HepG2 (cell line): Measurements from ENCODE around the gene STAT6. TPM values are rescaled to one million over a fixed set of nuclear protein-coding genes. Genes with fewer than 3 reads are reported as not detected.

Experiments
- ATAC-seq: fragments of 200-7000 bp; cut with Tn5 transposase; 3 replicates; pipeline ENCODE4 v1.9.1; 2020; ENCODE audit warnings: mild to moderate bottlenecking, moderate library complexity
- BruUV-seq: library from RNA; stranded (reverse); fragments of 400-500 nt; replicated peaks from 2 replicates; lab custom pipeline; 2021; lab: Mats Ljungman, UMichigan
- CTCF ChIA-PET: fragments of 300-600 bp; formaldehyde crosslinking; extraction: SDS; loops from one replicate; lab custom pipeline; 2021; ENCODE audit warnings: low total read pairs, inconsistent platforms, low intra/inter-chr PET ratio; lab: Yijun Ruan, JAX
- POLR2A ChIA-PET: fragments of 350-600 bp; sonication (Branson Sonifier 250); formaldehyde crosslinking; loops from one replicate; lab custom pipeline; 2020; ENCODE audit warnings: antibody characterized with exemption, inconsistent platforms; lab: Yijun Ruan, JAX
- DNase-seq: peaks from one replicate; pipeline ENCODE4 v3.0.0-alpha.2; 2015; ENCODE audit warnings: low spot score
- FAIRE-seq: peaks from 3 replicates; lab custom pipeline; 2011; peaks lifted over from hg19 to GRCh38; lab: Jason Lieb, UNC
- H2AFZ ChIP-seq: one replicate; pipeline ENCODE4 v1.6.1; 2011; ENCODE audit warnings: low read length, inconsistent platforms
- H3K27ac ChIP-seq: fragments of 300-600 bp; 3 replicates; pipeline ENCODE4 v1.8.0; 2011; ENCODE audit warnings: mixed run types, mild to moderate bottlenecking, mixed read lengths, low read length, inconsistent platforms; ENCODE audit not compliant: insufficient read depth; ENCODE audit errors: extremely low read length
- H3K27me3 ChIP-seq, 2 experiments: fragments of 200-600 bp in 1 of 2; 2 replicates in 1 of 2; 3 replicates in 1 of 2; pipeline versions ENCODE4 v1.6.0 to v1.8.0; 2011; ENCODE audit warnings: low read length in 2 of 2, mild to moderate bottlenecking in 2 of 2, moderate library complexity in 2 of 2, inconsistent platforms in 1 of 2; ENCODE audit not compliant: insufficient read depth in 2 of 2, control insufficient read depth in 1 of 2
- H3K36me3 ChIP-seq, 2 experiments: fragments of 200-600 bp in 1 of 2; replicated peaks in 1 of 2; 2 replicates in 1 of 2; 3 replicates in 1 of 2; pipeline versions ENCODE4 v1.5.1 to v1.8.0; 2011; ENCODE audit warnings: low read length in 2 of 2, inconsistent platforms in 1 of 2; ENCODE audit not compliant: insufficient read depth in 2 of 2, control insufficient read depth in 1 of 2
- H3K4me1 ChIP-seq: 2 replicates; pipeline ENCODE4 v1.5.1; 2012; ENCODE audit warnings: low read length, inconsistent platforms; ENCODE audit not compliant: insufficient read depth
- H3K4me2 ChIP-seq: 2 replicates; pipeline ENCODE4 v1.6.0; 2011; ENCODE audit warnings: low read depth, low read length, inconsistent platforms
- H3K4me3 ChIP-seq, 3 experiments: fragments of 200-600 bp in 1 of 3; sonication (generic), shearing (Covaris generic) in 1 of 3; replicated peaks in 1 of 3; 2 replicates each; pipeline ENCODE4 v1.5.1; 2011 to 2016; ENCODE audit warnings: low read length in 3 of 3, inconsistent platforms in 2 of 3, low read depth in 2 of 3, mild to moderate bottlenecking in 2 of 3, control low read depth in 1 of 3, mixed read lengths in 1 of 3; ENCODE audit not compliant: insufficient read depth in 1 of 3
- H3K79me2 ChIP-seq: one replicate; pipeline ENCODE4 v1.6.1; 2011; ENCODE audit warnings: low read length, inconsistent platforms; ENCODE audit not compliant: insufficient read depth
- H3K9ac ChIP-seq: 2 replicates; pipeline ENCODE4 v1.6.0; 2011; ENCODE audit warnings: mild to moderate bottlenecking, low read depth, low read length, inconsistent platforms; ENCODE audit not compliant: insufficient read depth
- H3K9me3 ChIP-seq: 2 replicates; pipeline ENCODE4 v1.5.1; 2012; ENCODE audit warnings: mild to moderate bottlenecking, low read length
- H4K20me1 ChIP-seq: 2 replicates; pipeline ENCODE4 v1.6.0; 2011; ENCODE audit warnings: inconsistent platforms, mild to moderate bottlenecking, low read length, moderate library complexity; ENCODE audit not compliant: insufficient read depth
- ATF2 ChIP-seq: sonication (generic); formaldehyde crosslinking; IDR thresholded peaks from 2 replicates; pipeline ENCODE4 v1.4.0; 2020; ENCODE audit warnings: missing genetic modification reagents
- CREB1 ChIP-seq, 2 experiments: fragments of 450-650 bp in 1 of 2; IDR thresholded peaks; 2 replicates each; pipeline ENCODE4 v1.6.1; 2016 to 2017; ENCODE audit warnings: control low read depth in 1 of 2, mild to moderate bottlenecking in 1 of 2, missing compliant biosample characterization in 1 of 2, missing genetic modification characterization in 1 of 2
- MED1 ChIP-seq: sonication (generic); formaldehyde crosslinking; IDR thresholded peaks from 2 replicates; pipeline ENCODE4 v1.4.0; 2020; ENCODE audit warnings: missing genetic modification reagents
- POGZ ChIP-seq: sonication (generic); formaldehyde crosslinking; IDR thresholded peaks from 2 replicates; pipeline ENCODE4 v1.4.0; 2020; ENCODE audit warnings: mild to moderate bottlenecking, missing genetic modification reagents
- PRPF4 ChIP-seq: fragments of 200-400 bp; formaldehyde crosslinking; IDR thresholded peaks from 2 replicates; pipeline ENCODE4 v1.6.1; 2016; ENCODE audit warnings: low read length, low read depth; ENCODE audit not compliant: poor library complexity, severe bottlenecking
- TP53 ChIP-seq: sonication (generic); formaldehyde crosslinking; conservative IDR thresholded peaks from 2 replicates; pipeline ENCODE4 v1.4.0; 2020; ENCODE audit warnings: missing genetic modification reagents
- ZFP36 ChIP-seq: fragments of 150-350 bp; IDR thresholded peaks from 2 replicates; pipeline ENCODE4 v1.6.1; 2018; ENCODE audit warnings: borderline replicate concordance, low read length, low read depth; ENCODE audit not compliant: partially characterized antibody
- ZFX ChIP-seq: sonication (generic); formaldehyde crosslinking; IDR thresholded peaks from 2 replicates; pipeline ENCODE4 v1.4.0; 2020; ENCODE audit warnings: mild to moderate bottlenecking, low read depth, missing genetic modification reagents, moderate library complexity
- ZNF143 ChIP-seq: sonication (generic); formaldehyde crosslinking; IDR thresholded peaks from 2 replicates; pipeline ENCODE4 v1.4.0; 2020; ENCODE audit warnings: missing genetic modification reagents
- ZNF572 ChIP-seq: sonication (generic); formaldehyde crosslinking; IDR thresholded peaks from 2 replicates; pipeline ENCODE4 v1.5.1; 2020; ENCODE audit warnings: mild to moderate bottlenecking, missing genetic modification reagents
- WGBS: methylation state at CpG from one replicate; pipeline ENCODE4 v1.1.6; 2017; ENCODE audit warnings: low lambda C conversion rate; 5-methylcytosine and 5-hydroxymethylcytosine counted together
- in situ Hi-C: cut with HindIII; loops from 2 replicates; pipeline ENCODE4 v1.10.0; 2017; ENCODE audit warnings: low pct_unique_long_range_greater_than_20kb; ENCODE audit not compliant: extremely low pct_ligation_motif_present
- intact Hi-C: fragments of 100-400 bp; cut with micrococcal nuclease; formaldehyde crosslinking; loops from one replicate; pipeline ENCODE4 v1.10.0; 2022; ENCODE audit not compliant: unreplicated experiment
- polyA plus RNA-seq, 8 experiments: library from polyadenylated mRNA; depleted of rRNA in 3 of 8; stranded (reverse) in 7 of 8; unstranded in 1 of 8; fragments of >200 nt; fragmentation: Illumina TruSeq in 4 of 8; extraction: Trizol in 4 of 8; gene quantifications; 2 replicates each; pipeline versions ENCODE4 v1.2.1 to v1.2.3, GENCODE V29; 2011 to 2016; ENCODE audit warnings: low read depth in 4 of 8, missing spikeins in 1 of 8, mixed read lengths in 1 of 8; ENCODE audit not compliant: insufficient read depth in 1 of 8
- total RNA-seq, 5 experiments: library from RNA; depleted of rRNA; stranded (reverse); fragments of >200 nt; fragmentation: Illumina TruSeq; extraction: Trizol; gene quantifications; 2 replicates each; pipeline ENCODE4 v1.2.3, GENCODE V29; 2016; ENCODE audit warnings: low read depth in 1 of 5

The STAT6 gene
- total and polyA plus RNA-seq, 2 of the 13 experiments (the other 11 are each of a cell fraction or from before 2014, with no cell fraction given) = 28.0 to 62.2 TPM

GRCh38 chr12:57058454-57058853 is 52.7 kb downstream of the STAT6 start:
- WGBS = 100% methylated on average over 1 of the region's 1 CpG
- TF ChIP-seq POGZ (no peak), ZNF572 (CRISPR knock-in tag) (no peak), ZFP36 (no peak), ZFX (no peak), CREB1 (IDR thresholded peaks at IDR 0.05) (no peak), CREB1 (CRISPR knock-in tag; IDR thresholded peaks at IDR 0.05) (no peak), MED1 (CRISPR knock-in tag) (no peak), TP53 (CRISPR knock-in tag) (no peak), ZNF143 (CRISPR knock-in tag) (no peak), ATF2 (no peak), PRPF4 (no peak)
- H3K4me2 ChIP-seq = no peak overlapping the region
- no peak overlapping the region for H3K9ac ChIP-seq
- no peak for ATAC-seq
- FAIRE-seq = no peak
- no TSS peak for BruUV-seq
- H3K36me3 ChIP-seq = peaks cover 7 to 30% of the 10 kb centered on the region in 2 experiments
- ChIA-PET POLR2A (interaction anchor here (1.5 kb wide), 1 partner anchor 10 kb away, joined by 3 read pairs; no protein-coding TSS in a partner anchor), CTCF (no interaction called here)
- no peak for DNase-seq
- H3K79me2 ChIP-seq = no peaks in the 10 kb centered on the region
- H3K27me3 ChIP-seq = no peaks in the 10 kb centered on the region
- H3K4me3 ChIP-seq = no peak overlapping the region
- H3K4me1 ChIP-seq = no peaks in the 10 kb centered on the region
- in situ Hi-C loops (no loop called here), intact Hi-C loops (no loop called here)
- H2AFZ ChIP-seq = no peak overlapping the region
- no peaks in the 10 kb centered on the region for H4K20me1 ChIP-seq
- no peaks in the 10 kb centered on the region for H3K9me3 ChIP-seq
- H3K27ac ChIP-seq = no peak overlapping the region
